NCI-H460 (cell line): ENCODE results near the gene TTC4. TPM values are rescaled to one million over a fixed set of nuclear protein-coding genes. Genes with fewer than 3 reads are reported as not detected.
"Not testable (repeated sequence)": the region's sequence is repeated elsewhere in the genome, so short reads cannot be mapped to it uniquely, and the experiment has no call there.

Experiments used
- DNase-seq: peaks from one replicate; pipeline ENCODE4 v3.0.0-alpha.2; 2016; ENCODE audit warnings: low read depth; ENCODE audit errors: extremely low read depth
- total RNA-seq: library from RNA; depleted of rRNA; stranded (reverse); fragments of >200 nt; shearing (Covaris generic); gene quantifications from 2 replicates; pipeline ENCODE4 v1.2.3, GENCODE V29; 2014

Gene TTC4
- total RNA-seq, 1 experiment from 2014 or later = 27.1 TPM

DNA sequence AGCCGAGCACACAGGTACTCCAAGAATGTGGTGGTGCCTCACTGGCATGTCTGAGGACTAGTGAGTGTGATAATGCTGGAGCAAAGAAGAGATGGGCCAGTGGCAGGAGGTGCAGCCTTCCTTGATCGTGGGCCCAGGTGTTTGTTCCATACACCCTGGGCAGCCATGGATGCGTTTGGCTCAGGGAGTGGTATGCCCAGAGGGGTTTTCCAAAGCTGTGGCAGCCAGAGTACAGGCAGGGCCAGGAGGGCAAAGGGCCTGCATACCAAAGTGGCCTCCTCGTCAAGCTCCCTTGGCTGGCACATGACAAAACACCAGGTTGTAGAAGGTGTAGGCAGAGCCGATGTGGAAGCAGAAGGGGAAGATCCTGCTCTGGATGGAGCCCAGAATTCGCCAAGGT lies 29.6 kb downstream of the TTC4 start:
- no peak for DNase-seq

DNA sequence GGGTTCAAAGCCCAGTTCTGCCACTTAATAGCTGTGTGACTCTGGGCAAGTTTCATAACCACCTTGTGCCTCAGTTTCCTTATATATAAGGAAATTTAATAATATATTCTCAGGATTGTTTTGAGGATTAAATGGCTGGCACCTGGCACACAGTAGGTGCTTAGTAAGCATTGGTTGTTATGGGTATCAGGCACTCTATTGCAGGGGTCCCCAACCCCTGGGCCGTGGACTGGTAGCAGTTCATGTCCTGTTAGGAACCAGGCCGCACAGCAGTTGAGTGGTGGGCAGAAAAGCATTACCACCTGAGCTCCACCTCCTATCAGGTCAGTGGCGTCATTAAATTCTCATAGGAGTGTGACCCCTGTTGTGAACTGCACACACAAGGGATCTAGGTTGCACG lies 30.2 kb downstream of the TTC4 start:
- no peak for DNase-seq

GRCh38 chr1:54748094-54748835 lies 32.6 kb downstream of the TTC4 start:
- no peak for DNase-seq

DNA sequence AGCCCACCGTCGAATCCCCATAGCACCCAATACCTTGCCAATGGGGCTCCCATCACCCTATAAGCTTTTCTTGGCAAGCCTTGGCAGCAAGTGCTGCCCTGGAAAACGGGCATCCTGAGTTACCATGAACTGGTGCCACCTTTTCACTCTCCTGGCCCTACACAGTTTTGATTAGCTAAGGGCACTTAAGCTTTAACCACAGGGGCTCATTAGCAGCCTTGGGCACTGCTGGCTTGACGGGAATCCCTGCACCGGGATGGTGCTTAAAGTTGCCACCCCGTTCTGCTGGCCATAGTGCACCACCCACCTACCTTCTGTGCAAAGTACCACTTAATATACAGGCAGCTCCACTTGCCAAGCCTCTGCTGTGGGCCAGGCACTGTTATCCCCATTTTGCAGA lies 34.9 kb downstream of the TTC4 start:
- DNase-seq = no peak

DNA sequence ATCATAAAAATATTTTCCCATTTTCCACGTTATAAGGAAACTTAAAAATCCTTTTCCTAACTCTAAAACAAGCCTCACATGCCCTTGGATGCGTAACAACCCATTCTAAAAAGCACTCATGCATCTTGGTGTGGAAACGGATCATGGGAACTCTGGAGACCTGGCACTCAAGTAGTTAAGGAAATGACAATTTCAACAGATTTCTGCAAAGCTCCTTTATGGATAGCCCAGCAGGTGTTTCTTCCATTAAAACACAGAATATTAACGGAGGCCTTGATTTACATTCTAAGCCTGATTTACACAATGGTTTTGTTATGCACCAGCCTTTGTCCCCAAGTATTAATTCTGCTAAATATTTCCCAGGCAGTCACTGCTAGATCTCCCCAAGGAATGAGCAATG lies 35.8 kb downstream of the TTC4 start:
- no peak for DNase-seq

- no peak for DNase-seq
Measured at GRCh38 chr1:54754045-54754444, 38.4 kb downstream of the TTC4 start.

DNA sequence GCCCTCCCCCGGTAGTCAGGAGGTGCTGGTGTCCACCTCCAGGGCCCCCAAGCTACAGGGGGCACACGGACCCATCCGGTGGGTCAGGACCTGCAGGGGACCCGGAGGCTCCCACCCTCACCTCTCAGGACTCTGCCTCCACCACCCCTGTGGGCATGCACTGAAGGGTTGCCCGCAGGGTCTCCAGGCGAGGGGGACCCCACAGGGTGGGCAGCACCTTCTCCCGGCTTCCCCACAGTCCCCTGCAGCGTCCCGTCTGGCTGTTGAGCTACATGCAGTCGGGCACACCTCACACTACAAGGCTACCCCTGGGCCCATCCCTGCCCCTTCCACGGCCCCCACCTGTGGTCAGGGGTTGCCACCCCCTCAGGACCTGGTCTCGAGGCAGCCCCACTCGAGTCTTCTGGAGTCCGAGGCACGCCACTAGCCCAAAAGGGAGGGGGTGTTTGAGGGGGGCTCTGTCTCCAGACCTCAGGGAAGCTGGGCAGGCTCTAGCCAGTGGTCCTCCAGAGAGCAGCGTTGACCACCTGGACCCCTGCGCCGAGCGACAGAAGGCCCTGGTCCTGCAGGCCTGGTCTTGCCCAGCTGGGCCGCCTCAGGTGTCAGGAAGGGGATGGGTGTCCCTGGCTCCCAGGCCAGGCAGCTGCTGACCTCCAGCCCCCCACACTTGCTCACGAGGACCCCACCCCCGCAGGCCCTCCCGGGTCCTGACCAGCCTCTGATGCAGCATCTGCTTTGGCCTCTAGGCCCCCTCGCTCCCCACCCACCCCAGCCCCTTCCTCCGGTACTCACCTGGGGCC lies 39.0 kb downstream of the TTC4 start:
- DNase-seq = no peak

DNA sequence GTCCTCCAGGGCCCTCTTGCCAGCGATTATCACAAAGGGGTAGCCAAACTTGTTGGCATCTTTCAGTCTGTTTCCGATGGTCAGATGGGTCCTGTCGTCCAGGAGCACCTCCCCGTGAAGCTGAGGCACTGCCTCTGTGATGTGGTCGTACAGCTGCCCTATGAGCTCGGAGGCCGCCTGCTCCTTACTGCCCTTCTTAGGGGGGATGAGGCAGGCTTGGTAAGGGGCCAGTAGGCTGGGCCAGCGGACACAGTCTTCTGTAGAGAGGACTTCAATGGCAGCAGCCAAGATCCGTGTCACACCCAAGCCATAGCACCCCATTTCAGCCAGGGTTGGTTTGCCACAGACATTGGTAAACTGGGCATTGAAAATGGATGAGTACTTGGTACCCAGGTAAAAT lies 42.2 kb downstream of the TTC4 start:
- no peak for DNase-seq

GRCh38 chr1:54758678-54759348 lies 43.2 kb downstream of the TTC4 start:
- no peak for DNase-seq

GRCh38 chr1:54763816-54764132 lies 48.1 kb downstream of the TTC4 start:
- no peak for DNase-seq

DNA sequence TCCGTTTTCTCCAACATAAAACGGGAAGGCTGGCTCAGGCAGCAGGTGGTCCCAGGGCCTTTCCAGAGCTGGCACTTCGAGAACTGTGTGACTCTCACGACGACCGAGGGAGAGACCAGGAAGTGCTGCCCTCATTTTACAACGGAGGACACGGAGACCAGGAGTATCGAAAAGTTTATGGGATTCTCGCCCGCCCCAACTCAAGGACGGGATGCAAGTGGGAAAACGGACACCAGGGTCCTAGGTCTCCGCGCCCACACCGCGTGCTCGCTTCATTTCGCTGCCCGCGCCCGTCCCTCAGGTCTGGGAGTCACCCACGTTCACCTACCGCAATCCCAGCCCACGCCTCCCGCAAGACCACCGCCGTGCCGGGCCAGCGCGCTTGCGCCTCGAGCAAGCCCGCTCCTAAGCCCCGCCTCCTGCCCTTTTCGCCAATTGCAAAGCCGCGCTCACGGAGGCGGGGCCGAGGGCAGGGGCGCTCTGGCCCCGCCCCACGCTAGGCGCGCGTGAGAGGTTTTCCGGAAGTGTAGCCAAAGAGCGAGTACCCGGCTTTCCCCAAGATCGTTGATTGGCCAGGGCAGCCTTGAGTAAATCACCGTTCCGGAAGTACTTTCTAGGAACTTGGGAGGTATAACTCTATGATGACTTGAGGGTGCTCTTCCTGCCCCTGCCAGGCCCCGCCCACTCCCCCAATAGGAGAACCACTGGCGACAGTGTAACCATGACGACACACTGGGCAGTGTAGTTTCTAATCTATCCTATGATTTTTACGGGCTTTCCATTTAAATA lies 48.7 kb downstream of the TTC4 start, which contains the start of gene PARS2:
Gene PARS2 (minus strand): TSS at position 391 of the 789 bp plus-strand sequence. CDS start 5,362 bp downstream, outside the sequence.
- peak; percentile 97 for DNase-seq

DNA sequence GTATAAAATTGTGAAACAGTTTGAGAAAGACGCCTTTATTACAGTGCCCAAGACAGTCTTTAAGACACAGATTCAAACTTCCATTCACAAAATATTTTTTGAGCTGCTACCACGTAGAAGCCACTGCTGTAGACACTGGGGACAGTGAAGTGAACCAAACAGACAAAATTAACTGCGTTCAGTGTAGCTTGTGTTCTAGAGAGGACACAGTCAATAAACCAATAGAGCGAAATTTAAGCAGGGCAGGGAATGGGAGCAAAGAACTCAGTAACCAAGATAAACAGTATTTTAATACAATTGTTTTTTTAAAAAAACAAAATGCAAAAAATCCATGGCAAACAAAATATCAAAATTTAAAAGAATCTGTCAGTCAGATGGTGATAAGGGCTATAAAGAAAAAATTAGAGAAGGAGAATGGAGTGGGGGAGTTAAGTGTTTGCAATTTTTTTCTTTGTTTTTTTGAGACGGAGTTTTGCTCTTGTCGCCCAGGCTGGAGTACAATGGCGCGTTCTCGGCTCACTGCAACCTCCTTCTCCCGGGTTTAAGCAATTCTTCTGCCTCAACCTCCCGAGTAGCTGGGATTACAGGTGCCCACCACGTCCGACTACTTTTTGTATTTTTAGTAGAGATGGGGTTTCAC lies 49.4 kb downstream of the TTC4 start:
- no peak for DNase-seq

DNA sequence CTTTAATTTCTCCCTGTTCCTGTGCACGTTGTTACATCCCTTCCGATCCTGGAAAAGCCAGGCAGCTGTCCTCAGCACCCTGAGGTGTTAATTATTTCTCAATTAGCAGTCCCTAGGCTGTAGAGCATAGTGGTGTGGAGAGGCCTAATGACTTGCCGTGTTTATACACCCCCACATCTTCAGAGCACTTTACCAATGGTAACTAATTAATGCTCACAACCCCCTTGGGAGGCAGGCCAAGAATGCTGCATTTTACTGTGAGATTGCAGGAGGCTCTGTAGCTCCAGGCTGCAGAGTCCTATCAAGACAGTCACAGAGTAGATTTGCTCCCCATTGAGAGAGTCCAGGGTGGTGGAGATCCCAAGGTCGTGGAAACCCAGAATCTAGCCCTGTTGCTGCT lies 51.1 kb downstream of the TTC4 start:
- DNase-seq = no peak

DNA sequence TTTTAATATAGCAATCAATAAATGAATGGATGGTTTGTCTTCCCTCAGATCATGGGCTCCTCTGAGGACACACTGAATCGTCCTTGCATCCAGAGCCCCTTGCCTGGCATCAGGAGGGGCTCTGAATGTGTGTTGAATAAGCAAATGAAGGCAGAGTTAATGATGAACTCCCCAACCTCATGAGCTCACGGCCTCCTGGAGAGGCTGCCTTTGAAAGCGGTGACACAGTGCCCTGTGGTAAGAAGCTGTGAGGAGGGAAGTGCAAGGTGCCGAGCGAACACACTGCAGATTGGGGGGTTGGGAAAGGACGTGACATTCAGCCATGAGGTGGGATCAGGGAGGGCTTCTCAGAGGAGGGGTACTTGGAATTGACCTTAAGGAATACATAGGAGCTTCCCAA lies 51.9 kb downstream of the TTC4 start:
- no peak for DNase-seq

GRCh38 chr1:54768093-54768492 lies 52.4 kb downstream of the TTC4 start:
- DNase-seq = no peak

DNA sequence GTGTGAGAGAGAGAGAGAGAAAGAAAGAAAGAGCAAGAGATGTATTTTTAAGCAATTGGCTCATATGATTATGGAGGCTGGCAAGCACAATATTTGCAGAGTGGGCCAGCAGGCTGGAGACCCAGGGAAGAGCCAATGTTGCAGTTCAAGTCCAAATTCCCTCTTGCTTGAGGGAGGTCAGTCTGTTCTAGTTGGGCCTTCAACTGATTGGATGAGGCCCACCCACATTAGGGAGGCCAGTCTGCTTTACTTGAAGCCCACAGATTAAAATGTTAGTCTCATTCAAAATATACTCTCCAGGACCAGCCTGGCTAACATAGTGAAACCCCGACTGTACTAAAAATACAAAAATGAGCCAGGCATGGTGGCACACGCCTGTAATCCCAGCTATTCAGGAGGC lies 57.3 kb downstream of the TTC4 start:
- no peak for DNase-seq

GRCh38 chr1:54774820-54775498 lies 59.3 kb downstream of the TTC4 start:
- DNase-seq = no peak

- DNase-seq = not testable (repeated sequence)
Measured at GRCh38 chr1:54775828-54776721, 60.4 kb downstream of the TTC4 start.

DNA sequence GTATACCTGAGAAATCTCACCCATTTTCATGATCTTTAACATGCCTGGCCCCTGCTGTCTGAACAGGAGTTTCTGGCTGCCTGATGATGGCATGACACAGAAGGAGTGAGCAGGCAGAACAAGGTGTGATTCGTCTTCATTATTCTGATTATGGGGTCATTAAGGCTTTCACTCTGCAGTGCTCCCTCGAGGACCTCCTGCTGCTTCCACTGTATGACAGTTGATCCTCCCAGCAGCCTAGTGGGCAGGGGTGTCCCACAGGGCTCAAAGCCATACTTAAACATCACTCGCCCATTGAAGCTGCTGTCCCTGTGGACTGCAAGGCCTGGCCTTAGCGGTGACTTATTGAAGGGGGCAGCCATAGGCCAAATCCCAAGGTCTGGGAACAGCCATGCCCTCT lies 61.4 kb downstream of the TTC4 start:
- DNase-seq = no peak
